GM18861 (cell line): ENCODE measurements around the gene CCR9.

Source experiments
- ATAC-seq: cut with Tn5 transposase; IDR thresholded peaks from one replicate; pipeline ENCODE4 v1.9.1; 2021; ENCODE audit not compliant: unreplicated experiment

Gene CCR9

DNA sequence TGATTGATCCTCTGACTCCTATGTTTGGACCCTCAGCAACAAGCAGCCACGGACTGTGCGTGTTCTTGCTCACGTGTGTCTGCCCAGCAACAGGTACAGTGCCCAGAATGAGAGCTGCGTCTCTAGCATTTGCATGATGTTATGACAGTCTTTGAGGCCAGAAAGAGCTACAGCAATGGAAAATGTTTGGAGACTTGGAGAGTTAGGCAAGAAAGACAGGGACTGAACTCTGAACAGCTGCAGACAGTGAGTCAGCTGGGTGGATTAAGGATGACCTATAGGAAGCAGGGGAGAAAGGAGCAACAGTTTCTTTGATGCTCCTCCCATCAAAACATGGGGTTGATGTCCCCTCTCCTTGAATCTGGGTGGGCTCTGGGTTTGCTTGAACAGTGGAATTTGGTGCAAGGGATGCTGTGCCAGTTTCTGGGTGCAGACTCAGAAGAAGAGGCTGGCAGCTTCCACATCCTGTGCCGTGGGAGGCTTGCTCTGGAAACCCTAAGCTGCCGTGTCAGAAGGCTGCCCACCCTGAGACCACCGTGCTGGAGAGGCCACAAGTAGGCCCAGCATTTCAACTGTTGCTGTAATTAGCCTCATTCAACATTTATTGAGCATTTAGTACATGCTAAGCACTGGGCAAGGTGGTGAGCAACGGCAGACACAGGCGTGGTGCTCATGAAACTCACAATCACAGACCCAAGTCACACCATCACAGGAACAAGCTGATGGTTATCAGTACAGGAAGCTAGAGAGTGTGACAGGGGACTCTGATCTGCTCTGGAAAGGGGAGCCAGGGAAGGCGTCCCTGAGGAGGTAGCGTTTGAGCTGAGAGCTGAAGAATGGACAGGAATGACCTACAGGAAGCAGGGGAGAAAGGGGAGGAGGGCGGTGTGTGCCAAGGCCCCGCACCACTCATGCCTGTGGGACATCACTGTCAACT lies 21.7 kb downstream of the CCR9 start:
- no peak for ATAC-seq

DNA sequence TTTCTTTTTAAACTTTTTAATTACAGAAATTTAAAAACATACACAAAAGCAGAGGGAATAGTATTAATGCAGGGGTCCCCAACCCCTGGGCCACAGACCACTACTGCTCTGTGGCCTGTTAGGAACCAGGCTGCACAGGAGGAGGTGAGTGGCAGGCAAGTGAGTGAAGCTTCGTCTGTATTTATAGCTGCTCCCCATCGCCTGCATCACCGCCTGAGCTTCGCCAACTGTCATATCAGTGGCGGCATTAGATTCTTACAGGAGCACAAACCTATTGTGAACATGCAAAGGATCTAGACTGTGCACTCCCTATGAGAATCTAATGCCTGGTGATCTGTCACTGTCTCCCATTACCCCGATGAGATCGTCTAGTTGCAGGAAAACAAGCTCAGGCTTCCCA lies 22.4 kb downstream of the CCR9 start:
- ATAC-seq, result no peak

DNA sequence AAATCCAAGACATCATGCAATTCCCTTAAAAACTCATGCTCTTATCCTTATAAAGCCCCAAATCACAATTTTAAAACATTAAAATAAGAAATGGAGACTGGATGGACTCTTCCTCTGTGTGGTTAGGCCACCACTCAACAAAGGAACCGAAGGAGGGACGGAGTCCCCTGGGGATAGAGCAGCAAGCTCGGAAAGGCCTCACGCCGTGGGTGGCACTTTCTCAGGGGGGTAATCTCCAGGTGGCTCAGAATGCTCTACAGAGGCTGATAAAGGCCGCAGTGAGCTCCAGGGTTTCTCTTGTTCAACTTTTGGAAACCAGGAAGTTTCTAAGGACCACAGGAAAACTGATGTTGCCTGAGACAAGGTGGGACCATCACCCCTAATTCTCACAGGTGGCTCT lies 23.2 kb downstream of the CCR9 start:
- ATAC-seq, result no peak

DNA sequence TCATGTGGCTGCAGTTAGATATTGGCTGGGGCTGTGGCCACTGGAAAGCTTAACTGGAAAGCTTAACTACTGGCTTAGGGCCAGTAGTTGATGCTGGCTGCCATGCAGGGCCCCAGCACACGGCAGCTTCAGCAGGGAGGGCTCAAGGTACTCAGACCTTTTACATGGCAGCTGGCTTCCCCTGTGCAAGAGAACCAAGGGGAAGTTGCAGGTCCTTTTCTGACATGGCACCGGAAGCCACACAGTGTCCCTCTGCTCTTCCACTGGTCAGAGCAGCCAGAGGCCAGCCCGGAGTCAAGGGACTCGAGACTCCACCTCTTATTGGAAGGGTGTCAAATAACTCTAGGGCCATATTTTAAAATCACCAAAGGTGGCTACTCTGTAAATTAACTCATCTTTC lies 24.5 kb downstream of the CCR9 start:
- ATAC-seq, result no peak

DNA sequence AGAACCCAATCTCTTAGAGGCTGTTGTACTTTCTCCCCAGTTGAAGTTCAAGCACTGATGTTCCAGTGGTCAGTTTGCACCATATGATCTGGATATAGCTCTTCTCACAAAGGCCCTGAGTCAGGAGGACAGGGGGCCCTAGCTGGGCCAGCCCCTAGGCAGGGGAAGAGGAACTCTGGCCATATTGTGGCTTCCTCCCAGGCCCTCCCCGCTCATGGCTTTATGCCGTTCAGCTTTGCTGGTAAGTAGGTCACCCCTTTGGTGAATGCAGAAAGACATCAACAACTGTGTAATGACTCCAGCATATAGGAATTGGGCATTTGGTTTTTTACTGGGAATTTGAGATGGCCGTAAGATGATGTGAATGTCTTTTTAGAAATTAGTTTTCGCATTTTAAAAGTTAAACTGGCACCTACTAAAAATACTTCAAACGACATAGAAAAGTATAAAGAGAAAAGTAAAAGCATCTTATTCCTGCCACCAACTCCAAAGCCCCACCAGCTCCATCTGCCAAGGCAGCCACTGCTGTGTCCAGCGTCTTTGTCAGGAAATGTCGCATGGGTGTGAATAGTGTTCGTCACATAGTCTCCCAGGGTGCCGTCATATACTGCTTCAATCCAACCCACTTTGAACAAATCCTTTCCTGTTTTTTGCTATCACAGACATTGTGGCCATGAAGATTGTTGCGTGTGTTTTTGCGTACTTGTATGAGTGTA lies 25.3 kb downstream of the CCR9 start:
- no peak for ATAC-seq

DNA sequence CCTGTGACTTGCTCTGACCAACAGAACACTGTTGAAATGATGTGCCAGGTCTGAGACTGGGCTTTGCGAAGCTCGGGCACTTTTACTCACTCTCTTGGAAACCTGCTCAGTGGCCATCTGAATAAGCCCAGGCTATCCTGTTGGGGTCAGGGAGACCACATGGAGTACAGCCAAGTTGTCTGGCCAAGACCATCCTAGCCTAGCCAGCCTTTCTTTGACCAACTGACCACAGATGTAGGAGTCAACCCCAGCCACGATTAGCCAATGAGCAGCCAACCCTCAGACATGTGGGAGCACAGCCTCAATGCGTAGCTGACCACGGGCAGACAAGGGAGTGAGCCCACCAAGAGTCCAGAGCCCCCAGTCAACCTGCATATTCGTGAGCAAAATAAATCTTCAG lies 26.1 kb downstream of the CCR9 start:
- no peak for ATAC-seq

DNA sequence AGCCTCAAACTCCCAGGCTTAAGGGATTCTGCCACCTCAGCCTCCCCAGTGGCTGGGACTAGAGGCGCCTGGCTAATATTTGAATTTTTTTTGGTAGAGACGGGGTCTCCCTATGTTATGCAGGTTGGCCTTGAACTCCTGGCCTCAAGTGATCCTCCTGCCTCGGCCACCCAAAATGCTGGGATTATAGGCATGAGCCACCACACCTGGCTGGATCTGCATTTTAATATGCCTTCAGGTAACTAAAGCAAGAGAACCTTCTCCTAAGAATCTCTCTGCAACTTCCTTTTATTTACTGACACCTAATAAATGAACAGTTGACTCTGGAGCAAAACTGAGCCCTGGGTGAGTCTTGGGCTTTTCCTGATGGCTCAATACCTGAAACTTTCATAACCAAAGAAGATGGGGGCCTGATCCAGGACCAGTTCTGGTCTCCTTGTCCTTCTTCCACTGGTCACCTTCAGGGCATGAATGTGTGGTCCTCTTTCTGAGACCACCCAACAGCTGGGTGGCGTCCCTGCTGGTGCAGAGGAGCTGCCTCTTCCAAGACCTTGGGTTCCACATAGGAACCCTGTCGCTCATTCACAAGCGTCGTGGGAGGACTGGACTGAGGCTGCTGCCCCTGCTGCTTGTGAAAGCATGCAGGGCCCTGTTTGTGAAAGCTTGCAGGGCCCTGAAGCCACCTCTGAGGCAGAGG lies 28.2 kb downstream of the CCR9 start:
- no peak for ATAC-seq

DNA sequence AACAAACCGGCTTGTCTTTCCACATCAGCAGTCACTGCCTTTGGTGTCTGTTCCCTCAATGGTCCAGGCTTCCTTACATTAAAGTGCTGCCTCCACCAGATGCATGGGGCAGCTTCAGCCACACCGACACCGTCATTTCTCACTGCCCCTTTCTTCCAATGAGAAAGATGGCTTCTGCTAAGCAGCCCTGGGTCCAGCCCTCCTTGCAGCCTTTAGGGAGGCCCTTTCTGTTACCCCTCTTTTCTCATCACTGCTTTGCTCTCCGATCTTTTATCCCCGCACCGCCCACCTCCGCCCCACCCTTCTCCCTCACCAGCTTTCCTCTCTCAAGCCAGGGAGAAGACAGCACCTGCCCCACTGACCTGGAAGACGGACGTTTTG lies 28.7 kb downstream of the CCR9 start:
- no peak for ATAC-seq

DNA sequence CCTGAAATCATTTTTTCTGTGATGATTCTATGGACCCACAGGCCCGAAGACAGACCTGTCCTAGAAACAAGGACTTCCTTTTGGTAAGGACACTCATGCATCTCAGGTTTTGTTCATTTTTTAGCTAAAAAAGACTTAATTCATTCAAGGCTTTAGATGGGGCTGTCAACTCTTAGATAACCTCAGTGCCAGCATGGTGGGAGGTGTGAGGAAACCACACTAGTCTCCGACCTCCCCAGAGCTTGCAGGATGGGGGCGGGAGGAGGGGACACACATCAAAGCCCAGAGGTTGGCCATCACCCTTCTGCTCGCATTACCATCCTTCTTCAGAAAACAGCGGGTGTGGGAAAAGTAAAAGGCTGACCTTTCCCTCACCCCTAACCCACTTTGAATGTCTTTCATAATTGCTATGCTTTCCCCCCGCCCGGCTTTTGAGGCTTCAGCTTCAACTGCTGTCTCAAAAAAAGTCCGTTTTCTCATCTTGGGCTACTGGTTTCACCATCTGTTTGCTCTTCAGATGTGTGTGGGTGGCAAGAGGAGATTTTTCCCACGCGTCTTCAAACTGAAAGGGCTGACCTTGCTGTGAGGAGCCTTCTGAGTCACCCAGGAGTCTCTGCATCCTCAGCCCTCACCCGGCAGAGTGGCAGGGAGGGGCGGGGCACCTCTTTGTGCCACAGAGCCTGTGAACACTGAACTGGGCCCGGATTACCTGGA lies 29.3 kb downstream of the CCR9 start:
- peak; percentile 88 for ATAC-seq

DNA sequence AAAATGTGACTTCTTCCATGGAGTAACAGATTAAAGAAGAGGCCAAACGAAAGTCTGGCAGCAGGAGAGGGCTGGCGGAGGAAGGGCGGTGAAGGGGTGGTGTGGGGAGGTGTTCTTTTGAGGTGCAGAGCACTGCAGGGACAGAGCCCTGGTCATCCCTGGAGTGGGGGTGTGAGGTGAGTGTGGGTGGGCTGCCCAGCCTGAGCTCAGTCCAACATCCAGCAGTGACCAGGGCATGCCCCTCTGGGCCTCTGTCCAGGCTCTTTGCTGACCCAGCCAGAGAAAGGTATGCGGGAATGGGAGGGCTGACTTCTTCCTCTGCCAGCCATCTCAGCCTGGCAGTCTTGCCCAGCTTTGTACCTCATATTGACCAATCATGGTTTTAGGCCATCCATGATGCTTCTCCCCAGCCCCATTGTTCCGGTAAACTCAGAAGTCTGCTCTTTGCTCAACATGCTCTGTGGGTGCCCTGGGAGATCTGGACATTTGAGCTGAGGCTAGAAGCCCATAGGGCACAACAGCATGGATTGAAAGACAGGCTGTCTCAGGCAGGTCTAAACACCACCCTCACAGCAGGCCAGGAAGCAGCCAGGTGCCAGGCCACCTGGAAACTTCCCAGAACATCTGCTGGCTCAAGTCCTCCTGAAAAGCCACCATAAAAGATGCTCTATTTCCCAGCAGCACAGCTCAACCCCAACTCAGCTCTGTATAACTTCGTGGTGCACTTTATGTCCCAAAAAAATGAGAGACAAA lies 31.0 kb downstream of the CCR9 start:
- ATAC-seq, result no peak

DNA sequence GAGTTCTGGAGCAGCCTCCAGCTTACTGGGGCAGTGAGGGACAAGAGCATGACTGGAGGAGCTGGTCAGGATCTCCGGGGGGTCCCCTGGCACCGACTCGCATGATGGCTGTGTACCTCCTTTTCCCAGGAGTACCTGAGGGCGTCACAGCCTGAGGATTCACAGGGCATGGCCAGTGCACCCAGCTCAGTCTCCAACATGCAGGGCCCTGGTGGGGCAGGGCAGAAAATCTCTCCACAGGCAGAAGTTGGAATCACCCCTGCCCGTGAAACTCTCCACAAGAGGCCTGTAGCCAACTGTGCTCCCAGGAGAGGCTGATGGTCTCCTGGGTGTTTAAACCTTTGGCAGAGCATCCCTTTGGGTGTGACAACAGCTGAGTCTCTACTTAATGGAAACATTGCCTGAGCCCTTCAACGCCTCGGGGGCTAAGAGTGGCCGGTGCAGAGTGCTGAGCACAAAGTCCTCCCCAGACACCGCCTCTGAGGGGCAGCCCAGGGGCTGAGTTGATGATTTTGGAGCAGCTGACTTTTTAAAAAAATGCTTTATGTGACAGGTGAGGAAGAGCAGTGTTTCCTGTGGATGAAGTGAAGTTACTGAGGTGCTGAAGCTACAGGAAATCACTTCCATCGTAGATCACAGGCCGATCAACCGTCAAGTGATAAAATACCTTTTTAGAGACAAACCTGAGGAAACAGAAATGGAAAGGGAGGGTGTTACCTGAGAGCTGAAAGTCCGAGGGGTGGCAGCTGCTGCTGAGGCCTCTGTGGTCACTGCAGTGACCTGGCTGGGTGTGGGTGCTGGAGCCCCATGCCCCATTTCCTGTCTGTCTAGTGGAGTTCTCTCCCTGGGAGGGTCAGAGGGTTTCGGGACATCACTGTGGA lies 35.1 kb downstream of the CCR9 start:
- no peak for ATAC-seq

DNA sequence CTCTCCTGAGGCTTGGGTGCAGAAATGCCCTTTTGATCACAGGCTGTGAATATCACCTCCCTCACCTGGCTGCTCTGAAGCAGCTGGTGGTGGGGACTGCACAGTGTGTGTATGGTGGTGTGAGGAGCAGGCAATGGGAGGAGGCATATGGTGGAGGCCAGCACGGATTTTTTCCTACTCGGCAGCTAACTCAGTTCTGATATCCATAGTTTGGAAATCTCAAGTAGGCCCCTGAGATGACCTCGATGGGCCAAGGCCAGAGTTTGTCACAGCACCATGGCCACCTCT lies 35.6 kb downstream of the CCR9 start:
- no peak for ATAC-seq

DNA sequence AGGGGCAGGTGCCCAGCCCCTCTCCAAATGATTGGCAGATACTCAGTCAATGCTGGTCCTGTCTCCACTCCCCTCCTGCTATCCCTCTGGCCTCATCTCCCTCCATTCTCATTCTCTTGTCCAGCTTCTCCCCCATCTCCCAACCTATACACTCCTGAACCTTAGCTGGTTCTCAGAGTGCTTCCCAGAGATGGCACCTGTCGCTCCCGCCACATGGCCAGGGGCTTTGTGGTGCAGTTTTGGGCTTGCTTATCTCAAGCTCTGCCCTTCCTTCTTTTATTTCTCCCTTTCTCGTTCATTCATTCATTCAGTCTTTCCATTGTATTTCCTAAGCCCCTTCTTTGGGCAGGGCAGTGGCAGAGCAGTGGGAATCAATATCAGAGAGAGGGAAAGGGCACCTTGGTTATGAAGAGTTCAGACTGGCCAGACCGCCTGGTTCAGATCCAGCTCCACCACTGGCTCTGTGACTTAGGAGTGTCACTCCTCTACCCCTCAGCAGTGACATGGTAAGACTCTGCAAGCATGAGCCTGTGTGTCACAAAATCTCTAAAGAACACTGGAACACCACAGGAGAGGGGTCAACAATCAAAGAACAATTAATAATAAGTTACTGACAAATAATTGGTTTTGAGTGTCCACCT lies 36.7 kb downstream of the CCR9 start:
- no peak for ATAC-seq

DNA sequence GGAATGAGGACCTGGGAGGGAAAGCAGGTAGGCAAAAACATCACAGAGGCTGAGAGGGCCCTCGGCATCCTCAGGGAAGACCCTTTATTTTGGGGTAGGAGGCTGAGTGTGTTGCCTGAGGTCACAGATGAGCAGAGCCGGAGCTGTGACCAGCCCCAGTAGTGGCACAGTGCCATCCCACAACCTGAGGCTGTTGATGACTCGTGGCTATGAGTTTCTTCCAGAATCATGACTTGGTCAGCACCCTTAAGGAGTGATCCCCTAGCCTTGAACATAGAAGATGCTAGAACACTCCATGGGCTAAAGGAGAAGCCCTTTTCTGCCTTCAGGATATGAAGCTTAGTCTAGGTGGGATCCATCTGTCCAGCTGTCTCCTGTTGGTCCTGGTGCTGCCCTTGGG lies 37.4 kb downstream of the CCR9 start:
- no peak for ATAC-seq

DNA sequence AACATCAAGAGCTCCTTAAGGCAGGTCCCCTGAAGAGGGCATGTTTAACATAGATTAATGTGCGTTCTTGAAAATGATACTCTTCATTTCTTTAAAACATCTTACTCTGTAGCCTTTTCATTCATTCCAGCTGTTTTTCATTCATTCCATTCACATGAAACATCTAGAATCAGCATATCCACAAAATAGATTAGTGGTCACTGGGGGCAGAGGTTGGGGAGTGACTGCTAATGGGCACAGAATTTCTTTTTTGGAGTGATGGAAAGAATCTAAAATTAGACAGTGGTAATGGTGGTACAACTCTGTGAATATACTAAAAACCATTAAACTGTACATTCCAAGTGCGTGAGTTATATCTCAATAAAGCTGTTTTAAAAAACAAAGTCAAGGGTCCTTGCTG lies 41.5 kb downstream of the CCR9 start:
- no peak for ATAC-seq

DNA sequence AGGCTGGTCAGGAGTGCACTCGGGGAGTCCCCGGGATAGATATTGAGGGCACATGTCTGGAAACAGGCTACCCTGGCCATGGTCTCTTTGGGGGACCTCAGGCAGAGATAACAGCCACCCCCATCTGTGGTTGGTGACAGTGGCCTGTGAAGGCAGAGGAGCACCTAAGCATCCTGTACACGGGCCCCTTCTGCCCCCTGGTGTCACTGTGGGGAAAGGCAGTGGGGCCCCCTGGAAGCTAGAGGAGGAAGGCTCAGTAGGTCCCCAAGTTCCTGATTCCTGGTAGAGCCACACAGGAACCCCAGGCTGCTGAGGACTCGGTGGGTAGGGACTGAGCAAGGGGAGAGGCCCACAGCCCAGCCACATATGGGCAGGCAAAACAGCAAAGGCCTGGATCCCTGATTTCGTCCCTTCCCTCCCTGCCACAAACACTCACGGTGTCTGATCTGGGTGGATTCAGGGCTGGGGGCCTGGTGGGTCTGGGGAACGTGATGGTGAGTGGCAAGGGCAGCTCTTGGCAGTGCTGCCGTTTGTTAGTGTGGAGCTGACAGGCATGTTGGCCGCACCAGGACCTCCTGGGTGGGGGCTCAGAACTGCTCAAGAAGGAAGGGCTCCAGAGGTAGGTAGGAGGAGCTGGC lies 42.8 kb downstream of the CCR9 start:
- ATAC-seq, result no peak

DNA sequence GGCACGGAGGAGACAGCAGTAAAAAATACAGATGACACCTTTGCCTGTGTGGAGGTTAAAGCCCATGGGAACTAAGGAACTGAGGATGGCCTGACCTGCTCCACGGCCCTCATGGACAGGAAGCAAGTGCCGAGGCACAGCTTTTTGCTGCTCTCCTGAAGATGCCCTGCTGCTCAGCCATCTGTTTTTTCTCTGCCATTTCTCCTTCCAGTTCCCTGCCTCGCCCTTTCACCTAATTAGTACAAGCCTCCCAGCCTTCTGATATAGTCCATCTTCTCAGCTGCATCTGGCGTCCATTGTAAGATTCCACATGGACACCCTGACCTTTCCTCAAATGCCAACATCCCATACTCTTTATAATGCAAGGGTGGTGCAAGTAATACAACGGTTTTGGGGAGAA lies 45.2 kb downstream of the CCR9 start:
- ATAC-seq, result no peak

DNA sequence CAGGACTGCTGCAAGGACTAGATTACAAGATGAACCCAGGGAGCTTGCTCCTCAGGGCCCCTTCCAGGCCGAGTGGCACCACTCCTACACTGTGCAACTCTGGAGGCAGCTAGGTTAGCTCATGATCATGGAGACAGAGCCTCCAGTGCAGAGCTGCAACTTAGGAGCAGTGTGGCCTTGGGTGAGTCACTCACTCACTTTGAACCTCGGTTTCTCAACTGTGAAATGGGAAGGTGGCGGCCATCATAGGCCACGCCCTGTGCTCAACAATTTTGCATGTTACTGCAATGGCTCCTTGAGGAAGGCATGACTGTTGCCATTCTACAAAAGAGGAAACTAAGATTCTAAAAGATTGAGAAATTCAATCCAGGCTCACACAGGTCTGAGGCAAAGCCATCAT lies 45.8 kb downstream of the CCR9 start:
- no peak for ATAC-seq

DNA sequence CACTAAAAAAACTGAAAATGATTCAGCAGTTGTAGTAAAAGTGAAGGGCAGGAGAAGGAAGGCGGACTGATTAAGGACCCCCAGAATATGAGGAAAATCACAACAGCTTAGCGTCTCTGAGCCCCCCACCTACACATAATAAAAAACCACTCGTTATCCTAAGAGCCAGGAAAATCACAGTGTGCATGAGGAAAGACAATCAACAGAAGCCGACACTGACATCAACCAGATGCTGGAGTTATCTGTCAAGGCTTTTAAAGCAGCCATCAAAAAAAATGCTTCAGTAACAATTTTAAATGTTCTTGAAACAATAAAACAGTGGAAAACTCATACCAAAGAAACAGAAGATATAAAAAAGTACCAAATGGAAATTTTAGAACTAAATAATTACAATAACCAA lies 47.2 kb downstream of the CCR9 start:
- no peak for ATAC-seq
